ENCODE data around the gene NLRP1. TPM values are rescaled to one million over a fixed set of nuclear protein-coding genes. Genes with fewer than 3 reads are reported as not detected.

Gene NLRP1
- total RNA-seq, 1 donor from 2014 or later, result 25.6 TPM

GRCh38 chr17:5557485-5557884 is 26.8 kb downstream of the NLRP1 start:
- no peak for DNase-seq

DNA sequence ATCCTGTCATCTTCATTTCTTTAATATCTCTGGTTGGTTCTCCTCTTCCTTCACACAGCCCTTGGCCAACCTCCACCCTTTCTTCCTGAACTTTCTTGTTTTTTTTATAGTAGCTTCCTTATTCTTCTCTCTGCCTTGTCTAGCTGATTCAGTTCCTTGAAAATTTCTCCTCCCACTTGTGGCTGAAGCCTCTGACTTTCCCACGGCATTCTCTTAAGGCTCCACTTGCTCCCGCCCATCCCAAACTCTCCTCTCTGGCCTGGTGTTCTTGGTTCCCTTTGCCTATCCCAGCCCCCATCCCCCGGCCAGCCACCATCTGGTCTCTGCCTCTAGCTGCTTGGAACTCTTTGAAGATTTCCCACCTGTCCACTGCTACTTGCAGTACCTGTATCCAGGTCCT is 29.1 kb downstream of the NLRP1 start:
- DNase-seq, result no peak

GRCh38 chr17:5553479-5553878 is 30.8 kb downstream of the NLRP1 start:
- DNase-seq, result no peak

GRCh38 chr17:5552841-5553240 is 31.5 kb downstream of the NLRP1 start:
- no peak for DNase-seq

DNA sequence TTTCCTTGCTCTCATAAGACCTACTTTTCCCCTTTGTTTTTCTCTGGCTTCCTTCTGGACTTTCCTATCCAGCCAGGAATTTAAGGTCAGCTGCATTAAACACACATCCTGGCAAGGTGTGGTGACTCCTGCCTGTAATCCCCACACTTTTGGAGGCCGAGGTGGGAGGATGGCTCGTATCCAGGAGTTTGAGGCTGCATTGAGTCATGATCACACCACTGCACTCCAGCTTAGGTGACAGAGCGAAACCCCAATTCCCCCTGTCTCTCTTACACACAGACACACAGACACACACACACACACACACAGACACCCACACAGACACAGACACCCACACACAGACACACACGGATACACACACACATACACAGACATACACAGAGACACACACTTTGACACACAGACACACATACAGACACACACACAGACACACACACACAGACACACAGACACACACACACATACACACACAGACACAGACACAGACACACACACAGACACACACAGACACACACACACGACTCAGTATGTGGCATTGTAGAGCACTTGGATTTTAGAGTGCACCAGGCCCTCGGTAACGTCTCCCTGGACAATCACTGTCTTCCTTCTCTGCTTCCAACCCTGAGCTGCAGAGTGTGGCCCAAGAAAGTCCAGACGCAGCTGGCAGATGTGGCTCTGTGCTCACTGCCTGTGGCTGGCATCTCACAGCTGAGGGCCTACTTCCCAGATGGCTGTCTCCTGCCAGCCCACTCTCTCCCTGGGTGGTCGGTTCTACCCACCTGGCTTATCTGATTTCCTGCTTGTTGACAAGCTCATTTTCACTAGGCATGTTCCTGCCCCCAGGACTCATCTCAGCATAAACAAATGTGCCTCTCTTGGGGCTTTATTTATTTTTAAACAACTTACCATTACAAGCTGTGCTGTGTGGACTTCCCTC is 39.0 kb downstream of the NLRP1 start:
- no peak for DNase-seq

DNA sequence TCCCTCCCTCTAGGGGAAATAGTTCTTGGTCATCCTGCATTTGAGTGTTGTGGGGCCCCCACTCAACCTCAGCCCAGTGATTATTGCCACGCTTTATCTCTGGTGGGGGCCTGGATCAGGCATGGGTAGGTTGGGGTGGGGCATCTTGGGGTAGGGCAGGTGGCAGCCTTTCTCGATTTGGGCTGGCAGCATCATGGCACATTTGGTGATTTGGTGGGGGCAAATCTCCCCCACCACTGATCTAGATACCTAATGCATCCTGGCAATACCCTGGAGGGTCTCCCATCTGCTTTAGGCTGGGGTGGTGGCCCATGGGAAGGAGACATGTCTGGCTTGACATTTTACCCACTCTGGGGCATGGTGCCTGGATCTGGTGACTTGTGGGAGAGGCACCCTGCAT is 40.2 kb downstream of the NLRP1 start:
- no peak for DNase-seq

DNA sequence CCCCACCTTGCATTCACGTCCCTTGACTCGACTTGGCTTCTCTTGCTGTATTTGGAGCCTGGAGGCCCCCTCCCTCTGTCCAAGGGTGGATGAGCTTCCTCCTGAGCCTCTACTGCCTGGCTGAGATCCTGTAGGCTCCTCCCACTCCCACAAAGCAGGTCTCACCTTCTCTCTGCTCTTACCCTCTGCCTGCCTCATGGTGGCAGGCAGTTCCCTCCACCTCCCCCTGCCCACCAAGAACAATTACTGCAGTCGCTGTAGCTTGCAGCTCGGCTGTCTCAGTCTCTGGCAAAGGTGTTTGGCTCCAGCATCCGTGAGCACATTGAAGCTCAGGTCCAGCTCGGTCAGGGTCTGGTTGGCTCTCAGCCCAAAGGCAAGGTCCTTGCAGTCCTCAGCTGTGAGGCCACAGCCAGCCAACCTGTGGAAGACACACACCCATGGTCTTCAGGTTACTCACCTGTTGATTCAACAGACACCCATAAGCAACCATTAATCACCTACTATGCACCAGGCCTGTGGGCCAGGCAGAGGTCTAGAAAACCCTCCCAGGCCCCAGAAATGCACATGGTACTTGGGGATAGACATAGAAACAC is 42.6 kb downstream of the NLRP1 start:
- DNase-seq, result no peak

- no peak for DNase-seq
These were observed 44.0 kb downstream of the NLRP1 start for GRCh38 chr17:5540321-5540720.

DNA sequence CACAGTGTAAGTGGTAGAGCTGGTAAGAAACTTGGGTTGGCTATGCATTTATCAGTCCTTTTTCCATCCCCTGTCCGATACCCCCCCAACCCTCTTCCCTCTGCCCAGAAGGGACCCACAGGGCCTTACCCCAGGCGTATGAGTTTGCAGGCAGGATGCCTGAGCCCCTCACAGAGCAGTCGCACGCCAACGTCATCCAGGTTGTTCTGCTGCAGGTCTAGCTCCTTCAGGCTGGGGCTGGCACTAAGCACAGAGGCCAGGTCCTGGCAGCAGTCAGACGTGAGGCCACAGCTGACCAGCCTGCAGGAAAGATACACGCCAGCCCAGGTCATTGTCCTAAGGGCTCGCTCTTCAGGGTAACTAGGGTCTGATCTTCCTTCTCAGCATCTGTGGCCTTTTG is 45.0 kb downstream of the NLRP1 start:
- no peak for DNase-seq

GRCh38 chr17:5536866-5537650 is 47.3 kb downstream of the NLRP1 start:
- no peak for DNase-seq

- no peak for DNase-seq
These were observed 48.9 kb downstream of the NLRP1 start for GRCh38 chr17:5535436-5535835.

DNA sequence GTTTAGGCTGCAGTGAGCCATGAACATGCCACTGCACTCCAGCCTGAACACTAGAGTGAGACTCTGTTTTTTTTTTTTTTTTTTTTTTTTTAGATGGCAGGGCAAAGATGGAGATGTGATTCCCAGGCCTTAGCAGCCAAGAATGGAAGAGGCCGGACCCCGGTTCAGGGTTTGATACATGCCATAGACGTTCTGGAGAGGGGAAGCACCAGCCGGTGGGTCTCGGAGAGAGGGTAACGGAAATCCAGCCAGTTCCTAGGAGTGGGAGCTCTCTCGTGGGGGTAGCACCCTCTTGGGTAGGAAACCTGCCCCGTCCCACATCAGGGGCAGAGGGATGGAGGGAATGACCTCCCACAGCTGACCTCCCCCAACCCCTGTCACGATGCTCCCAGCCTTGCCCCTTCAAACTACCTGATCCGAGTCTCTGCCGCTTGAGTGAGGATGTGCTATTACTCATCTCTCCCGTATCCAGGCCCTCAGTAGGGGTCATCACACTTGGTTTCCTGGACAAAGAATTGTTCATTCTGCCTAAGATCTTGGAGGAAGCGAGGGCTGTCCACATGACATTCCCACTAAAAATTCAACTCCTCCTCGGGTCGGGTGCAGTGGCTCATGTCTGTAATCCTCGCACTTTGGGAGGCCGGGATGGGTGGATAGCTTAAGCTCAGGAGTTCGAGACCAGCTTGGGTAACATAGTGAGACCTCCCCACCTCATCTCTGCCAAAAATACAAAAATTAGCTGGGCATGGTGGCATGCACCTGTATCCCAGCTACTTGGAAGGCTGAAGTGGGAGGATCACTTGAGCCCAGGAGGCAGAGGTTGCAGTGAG is 50.6 kb downstream of the NLRP1 start:
- no peak for DNase-seq

DNA sequence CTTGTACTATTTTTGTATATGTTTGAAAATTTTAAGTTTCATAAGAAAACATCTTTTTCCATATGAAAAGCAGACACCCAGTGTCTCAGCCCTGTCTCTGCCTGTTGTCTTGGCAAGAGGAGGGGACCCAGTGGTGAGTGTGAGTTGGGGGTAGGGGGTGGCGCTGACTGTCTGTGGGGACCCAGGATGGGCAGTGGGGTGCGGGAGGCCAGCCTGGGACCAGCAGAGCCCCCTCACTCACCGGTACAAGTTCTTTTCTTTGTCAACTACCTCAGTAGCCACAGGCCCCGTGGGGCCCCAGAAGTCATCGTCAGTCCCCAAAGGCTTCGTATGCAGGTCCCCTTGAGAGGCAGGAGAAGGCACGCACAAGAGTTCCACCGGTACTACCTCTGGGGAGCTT is 51.7 kb downstream of the NLRP1 start:
- DNase-seq, result no peak

DNA sequence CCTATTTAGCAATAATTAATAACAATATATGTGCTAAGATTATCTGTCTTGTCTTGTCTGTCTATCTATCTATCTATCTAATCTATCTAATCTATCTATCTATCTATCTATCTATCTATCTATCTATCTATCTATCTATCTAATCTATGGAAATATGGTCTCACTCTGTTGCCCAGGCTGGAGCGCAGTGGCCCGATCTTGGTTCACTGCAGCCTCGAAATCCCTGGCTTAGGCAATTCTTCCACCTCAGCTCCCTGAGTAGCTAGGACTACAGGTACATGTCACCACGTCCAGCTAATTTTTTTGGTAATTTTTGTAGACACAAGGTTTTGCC is 53.3 kb downstream of the NLRP1 start:
- DNase-seq, result no peak

- DNase-seq, result no peak
These were observed 53.8 kb downstream of the NLRP1 start for GRCh38 chr17:5530265-5531084.

- DNase-seq, result no peak
These were observed 56.6 kb downstream of the NLRP1 start for GRCh38 chr17:5527601-5528250.

DNA sequence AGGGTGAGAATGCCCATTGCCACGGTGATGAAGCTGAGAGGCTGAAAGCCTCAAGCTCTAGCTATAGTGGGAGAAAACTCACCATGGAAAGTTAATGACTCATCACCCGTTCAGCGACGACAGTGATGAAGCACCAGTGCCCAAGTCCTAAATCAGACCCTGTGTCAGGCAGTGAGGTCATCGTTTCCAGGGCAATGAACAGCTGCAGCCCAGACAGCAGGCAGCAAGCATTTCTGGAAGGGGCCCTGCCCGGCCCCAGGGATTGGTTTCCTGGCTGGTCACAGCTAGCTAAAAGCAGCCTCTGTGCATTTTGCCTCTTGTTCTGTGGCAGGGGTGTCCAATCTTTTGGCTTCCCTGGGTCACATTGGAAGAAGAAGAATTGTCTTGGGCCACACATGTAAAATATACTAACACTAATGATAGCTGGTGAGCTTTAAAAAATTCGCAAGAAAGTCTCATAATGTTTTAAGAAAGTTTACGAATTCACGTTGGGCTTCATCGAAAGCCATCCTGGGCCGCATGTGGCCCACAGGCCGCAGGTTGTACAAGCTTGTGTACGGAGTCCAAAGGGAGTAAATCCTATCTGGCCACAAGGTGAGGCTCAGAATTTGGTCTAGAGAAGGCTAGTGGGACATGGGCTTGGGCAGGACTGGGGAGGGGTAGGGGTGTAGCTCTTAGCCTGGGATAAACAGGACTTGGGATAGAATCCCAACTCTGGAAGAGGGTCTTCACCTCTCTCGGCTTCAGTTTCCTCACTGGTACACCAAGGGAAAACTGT is 57.3 kb downstream of the NLRP1 start:
- DNase-seq, result peak; percentile 90

DNA sequence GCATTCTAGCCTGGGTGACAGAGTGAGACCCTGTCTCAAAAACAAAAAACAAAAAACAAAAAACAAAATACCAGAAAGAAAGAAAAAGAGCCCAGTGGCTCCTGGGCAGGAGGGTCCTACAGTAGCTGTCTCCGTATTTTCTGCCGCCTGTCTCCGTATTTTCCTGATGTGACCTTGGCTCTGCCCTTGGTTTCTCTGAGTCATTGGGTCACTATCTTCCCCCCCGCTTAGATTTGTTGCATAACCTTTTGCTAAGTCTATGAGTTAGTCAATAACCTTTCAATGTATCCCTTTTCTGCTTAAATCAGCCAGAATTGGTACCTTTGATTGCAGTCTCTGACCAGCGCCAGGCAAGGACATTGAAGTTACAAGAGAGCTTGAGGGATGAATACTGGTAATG is 61.1 kb downstream of the NLRP1 start:
- DNase-seq, result no peak

DNA sequence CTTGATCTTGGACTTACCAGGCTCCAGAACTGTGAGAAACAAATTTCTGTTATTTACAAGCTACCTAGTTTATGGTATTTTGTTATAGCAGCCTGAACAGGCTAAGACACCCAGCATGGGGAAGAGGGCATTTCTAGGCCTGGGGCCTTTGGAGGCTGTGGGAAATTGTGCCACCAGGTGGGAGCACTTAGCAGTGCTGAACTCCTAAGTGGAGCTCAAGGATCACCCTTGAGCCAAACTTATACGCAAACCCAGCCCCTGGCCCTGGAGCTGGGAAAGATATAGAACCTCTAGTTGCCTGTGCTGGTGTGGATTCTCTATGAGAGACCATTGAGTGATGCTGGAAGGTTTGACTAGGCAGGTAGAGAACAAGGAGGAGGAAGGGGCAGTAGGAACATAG is 61.8 kb downstream of the NLRP1 start:
- DNase-seq, result no peak
